Suprapubic skin (tissue), 4 donors: ENCODE measurements around the gene ATP1A2. TPM values are rescaled to one million over a fixed set of nuclear protein-coding genes. Genes with fewer than 3 reads are reported as not detected.

Experiments
- DNase-seq, 2 donors: peaks; one replicate each; pipeline ENCODE4 v3.0.0-alpha.2; 2019; ENCODE audit warnings: low spot score in 2 of 2
- H3K27ac ChIP-seq: fragments of 200-600 bp; sonication (generic); one replicate; pipeline ENCODE4 v1.5.1; 2019
- H3K27me3 ChIP-seq: fragments of 200-600 bp; sonication (generic); one replicate; pipeline ENCODE4 v1.5.1; 2019
- H3K36me3 ChIP-seq: fragments of 200-600 bp; sonication (generic); one replicate; pipeline ENCODE4 v1.5.1; 2019
- H3K4me1 ChIP-seq: fragments of 200-600 bp; sonication (generic); one replicate; pipeline ENCODE4 v1.5.1; 2019
- H3K4me3 ChIP-seq: fragments of 200-600 bp; sonication (generic); one replicate; pipeline ENCODE4 v1.5.1; 2019; ENCODE audit warnings: mild to moderate bottlenecking
- H3K9me3 ChIP-seq: fragments of 200-600 bp; sonication (generic); one replicate; pipeline ENCODE4 v1.5.1; 2019
- EP300 ChIP-seq: sonication (generic); formaldehyde crosslinking; IDR thresholded peaks from one replicate; pipeline ENCODE4 v1.6.1; 2017; ENCODE audit warnings: antibody characterized with exemption
- POLR2A ChIP-seq, 2 donors: fragments of 450-650 bp; IDR thresholded peaks; one replicate each; pipeline ENCODE4 v1.6.1; 2017; ENCODE audit warnings: antibody characterized with exemption in 2 of 2, mild to moderate bottlenecking in 2 of 2, moderate library complexity in 2 of 2
- POLR2AphosphoS5 ChIP-seq, 3 donors: sonication (generic); formaldehyde crosslinking; IDR thresholded peaks; one replicate each; pipeline ENCODE4 v1.6.1; 2017; ENCODE audit warnings: antibody characterized with exemption in 3 of 3
- WGBS: methylation state at CpG from one replicate; pipeline ENCODE4 v1.1.5; 2018; 5-methylcytosine and 5-hydroxymethylcytosine counted together
- total RNA-seq, 4 donors: library from RNA; depleted of rRNA; stranded (reverse); fragments of >200 nt; gene quantifications; one replicate each; pipeline ENCODE4 v1.1.0, GENCODE V29; 2016
- TF ChIP-seq, protein P1 (sequence below), 2 donors: fragments of 200-600 bp in 1 of 2; fragments of 450-650 bp in 1 of 2; sonication (generic) in 1 of 2; IDR thresholded peaks; one replicate each; pipeline ENCODE4 v1.5.1; 2016 to 2019; ENCODE audit warnings: antibody characterized with exemption in 2 of 2, mild to moderate bottlenecking in 1 of 2, moderate library complexity in 1 of 2

The ATP1A2 gene
- total RNA-seq = 1 to 10 TPM; 4.2 to 6.9 (median 4.8) TPM

DNA sequence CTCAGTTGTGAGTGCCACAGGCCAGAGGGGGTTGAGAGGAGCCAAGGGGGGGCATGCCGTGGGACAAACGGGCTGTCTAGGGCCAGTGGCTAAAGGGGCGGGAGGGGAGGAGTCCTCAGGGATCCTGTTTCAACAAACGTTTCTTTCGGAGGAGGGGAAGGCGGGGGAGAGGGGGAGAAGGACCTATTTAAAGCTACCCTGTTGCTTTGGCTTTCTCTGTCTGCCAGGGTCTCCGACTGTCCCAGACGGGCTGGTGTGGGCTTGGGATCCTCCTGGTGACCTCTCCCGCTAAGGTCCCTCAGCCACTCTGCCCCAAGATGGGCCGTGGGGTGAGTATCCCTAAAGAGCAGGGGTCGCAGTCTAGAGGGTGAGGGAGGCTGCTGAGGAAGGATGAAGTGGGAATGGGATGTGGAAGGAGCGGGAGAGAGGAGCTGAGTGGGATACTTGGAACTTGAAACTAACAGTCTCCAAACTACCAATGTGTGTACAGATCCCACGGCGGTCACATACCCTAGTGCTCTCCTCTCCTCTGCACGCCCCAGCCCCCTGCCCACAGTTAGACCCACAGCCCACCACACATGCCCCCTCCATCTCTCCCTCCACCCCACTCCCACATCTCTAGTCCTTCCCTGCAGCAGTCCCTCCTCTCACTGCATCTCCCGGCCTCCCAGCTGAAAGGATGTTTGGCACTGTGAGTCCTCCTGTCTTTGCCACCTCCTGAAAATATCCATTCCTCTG is at the start of gene ATP1A2:
TSS of gene ATP1A2 (plus strand) at position 215 of the 738 bp plus-strand sequence. CDS start at position 318, 103 bp downstream.
- H3K27me3 ChIP-seq = peaks cover 18% of the 10 kb centered on the region
- H3K4me3 ChIP-seq = peak within 1 kb of the TSS; percentile 9
- no peaks in the 10 kb centered on the region for H3K9me3 ChIP-seq
- no peaks in the 10 kb centered on the region for H3K36me3 ChIP-seq
- TF ChIP-seq POLR2AphosphoS5 (IDR thresholded peaks at IDR 0.05) = no peak
- no peak for TF ChIP-seq POLR2A (IDR thresholded peaks at IDR 0.05)
- TF ChIP-seq EP300 = no peak
- TF ChIP-seq, protein P1, sequence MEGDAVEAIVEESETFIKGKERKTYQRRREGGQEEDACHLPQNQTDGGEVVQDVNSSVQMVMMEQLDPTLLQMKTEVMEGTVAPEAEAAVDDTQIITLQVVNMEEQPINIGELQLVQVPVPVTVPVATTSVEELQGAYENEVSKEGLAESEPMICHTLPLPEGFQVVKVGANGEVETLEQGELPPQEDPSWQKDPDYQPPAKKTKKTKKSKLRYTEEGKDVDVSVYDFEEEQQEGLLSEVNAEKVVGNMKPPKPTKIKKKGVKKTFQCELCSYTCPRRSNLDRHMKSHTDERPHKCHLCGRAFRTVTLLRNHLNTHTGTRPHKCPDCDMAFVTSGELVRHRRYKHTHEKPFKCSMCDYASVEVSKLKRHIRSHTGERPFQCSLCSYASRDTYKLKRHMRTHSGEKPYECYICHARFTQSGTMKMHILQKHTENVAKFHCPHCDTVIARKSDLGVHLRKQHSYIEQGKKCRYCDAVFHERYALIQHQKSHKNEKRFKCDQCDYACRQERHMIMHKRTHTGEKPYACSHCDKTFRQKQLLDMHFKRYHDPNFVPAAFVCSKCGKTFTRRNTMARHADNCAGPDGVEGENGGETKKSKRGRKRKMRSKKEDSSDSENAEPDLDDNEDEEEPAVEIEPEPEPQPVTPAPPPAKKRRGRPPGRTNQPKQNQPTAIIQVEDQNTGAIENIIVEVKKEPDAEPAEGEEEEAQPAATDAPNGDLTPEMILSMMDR (IDR thresholded peaks at IDR 0.05) = no peak
- no peak for DNase-seq
- H3K27ac ChIP-seq = no peak within 1 kb of the TSS
- WGBS = 49% methylated on average over 16 of the region's 16 CpGs
- H3K4me1 ChIP-seq = peaks cover 20% of the 10 kb centered on the region

DNA sequence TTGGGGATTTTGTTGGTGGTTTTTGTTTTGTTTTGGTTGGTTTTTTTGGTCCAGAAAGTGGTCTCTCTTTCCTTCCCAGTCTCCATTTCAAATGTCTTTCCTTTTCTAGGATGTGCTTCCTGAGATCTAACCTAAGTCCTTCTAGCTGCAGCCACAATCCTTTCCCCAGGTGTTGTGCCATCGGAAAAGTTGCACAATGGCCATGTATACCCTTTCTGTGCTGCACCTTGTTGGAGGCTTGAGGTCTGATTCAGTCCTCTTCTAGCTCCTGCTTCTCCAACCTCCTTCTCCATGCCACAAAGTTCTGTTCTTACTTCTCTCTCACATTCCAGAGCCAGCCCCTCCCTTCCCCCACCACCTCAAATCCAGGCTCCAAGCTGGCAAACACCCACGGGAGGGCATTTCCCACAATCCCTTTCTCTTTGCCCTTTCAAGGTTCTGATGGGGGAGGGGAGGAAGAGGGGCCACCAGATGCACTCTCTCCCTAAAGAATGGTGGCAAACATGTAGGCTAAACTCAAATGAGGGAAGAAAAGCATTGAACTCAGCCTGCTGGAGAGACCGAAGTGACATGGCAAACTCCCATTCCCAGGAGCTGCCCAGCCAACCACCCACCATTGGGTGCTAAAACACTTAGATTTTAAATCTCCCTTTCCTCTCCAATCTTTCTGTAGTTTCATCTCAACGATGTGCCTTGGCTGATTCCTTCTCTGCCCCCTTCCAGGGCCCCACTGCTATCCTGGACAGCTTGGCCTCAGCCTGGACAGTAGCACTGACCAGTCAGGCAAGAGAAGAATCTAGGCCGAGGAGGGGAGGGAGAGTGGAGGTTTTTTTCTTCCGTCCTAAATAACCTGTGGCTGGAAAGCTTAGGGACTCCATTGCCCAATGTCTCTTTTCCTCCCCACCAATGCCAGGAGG is 48.5 kb upstream of the ATP1A2 start:
- TF ChIP-seq POLR2A (IDR thresholded peaks at IDR 0.05) (no peak), EP300 (no peak), POLR2AphosphoS5 (IDR thresholded peaks at IDR 0.05) (no peak)
- TF ChIP-seq, protein P1 (IDR thresholded peaks at IDR 0.05) = no peak
- Histone ChIP-seq H3K9me3 (no peaks in the 10 kb centered on the region), H3K36me3 (no peaks in the 10 kb centered on the region), H3K27ac (no peak overlapping the region), H3K27me3 (peaks cover 18% of the 10 kb centered on the region), H3K4me3 (no peak overlapping the region), H3K4me1 (peaks cover 14% of the 10 kb centered on the region)
- 64% methylated on average over 6 of the region's 6 CpGs for WGBS
- no peak for DNase-seq

DNA sequence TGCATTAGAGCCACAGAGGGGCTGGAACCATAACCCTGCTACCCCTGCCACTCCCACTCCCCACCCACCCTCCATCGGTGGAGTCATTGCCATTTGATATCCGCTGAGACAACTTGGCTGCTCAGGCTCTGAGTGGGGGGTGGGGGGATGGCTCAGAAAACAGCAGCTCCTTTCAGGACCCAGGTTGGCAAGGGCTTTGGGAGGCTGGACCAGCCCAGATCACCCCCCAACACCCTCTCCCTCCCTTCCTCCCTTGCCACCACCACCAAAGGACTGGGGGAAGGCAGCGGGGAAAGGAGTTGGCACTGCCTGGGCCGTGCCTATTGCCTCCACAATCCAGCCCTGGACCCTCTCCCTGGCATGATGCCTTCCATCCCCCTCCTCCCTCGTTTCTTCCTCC is 47.3 kb upstream of the ATP1A2 start:
- no peak for DNase-seq
- TF ChIP-seq POLR2AphosphoS5 (IDR thresholded peaks at IDR 0.05) (no peak), POLR2A (IDR thresholded peaks at IDR 0.05) (no peak), EP300 (no peak)
- TF ChIP-seq, protein P1 (IDR thresholded peaks at IDR 0.05) = no peak
- H3K9me3 ChIP-seq = no peaks in the 10 kb centered on the region
- no peaks in the 10 kb centered on the region for H3K36me3 ChIP-seq
- peaks cover 14% of the 10 kb centered on the region for H3K4me1 ChIP-seq
- WGBS = 80% methylated on average over 5 of the region's 5 CpGs
- H3K27ac ChIP-seq = no peak overlapping the region
- H3K4me3 ChIP-seq = no peak overlapping the region
- H3K27me3 ChIP-seq = peaks cover 15% of the 10 kb centered on the region

DNA sequence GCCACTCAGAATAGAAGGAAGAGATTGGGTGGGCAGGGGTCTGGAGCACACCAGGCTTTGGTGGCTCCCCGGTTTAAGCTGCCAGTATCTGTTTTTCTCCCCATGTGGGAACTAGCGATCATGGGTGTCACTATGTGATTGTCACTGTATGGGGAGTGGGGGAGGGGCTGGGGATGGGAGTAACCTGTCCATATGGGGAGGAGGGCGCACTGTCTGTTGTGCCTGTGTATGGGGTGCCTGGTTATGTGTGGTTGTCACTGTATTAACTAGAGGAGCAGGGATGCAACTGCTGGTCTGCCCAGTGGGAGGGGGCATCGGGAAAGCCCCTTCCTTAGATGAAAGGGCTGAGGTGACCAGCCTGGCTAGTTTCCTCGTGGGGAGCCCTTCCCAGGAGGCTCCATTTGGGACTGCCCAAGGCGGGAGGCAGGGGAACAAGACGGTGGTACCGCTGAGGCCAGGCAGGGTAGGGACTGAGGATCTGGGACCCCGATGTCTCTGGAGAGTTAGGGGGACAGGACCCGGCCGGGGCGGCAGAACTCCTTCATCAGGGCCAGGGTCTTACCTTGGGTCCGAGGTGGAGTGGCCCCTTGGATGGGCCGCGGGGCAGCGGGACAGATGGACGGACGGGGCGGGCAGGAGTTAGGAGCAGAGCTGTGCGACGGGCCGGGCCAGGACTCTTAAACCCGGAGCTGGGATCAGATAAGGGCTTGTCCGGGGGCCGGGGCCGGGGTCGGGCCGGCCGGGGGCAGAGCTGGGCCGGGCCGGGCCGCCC is 45.9 kb upstream of the ATP1A2 start, which contains the start of gene KCNJ10:
TSS of gene KCNJ10 (minus strand) at position 701 of the 772 bp plus-strand sequence. CDS start 27,628 bp downstream, outside the sequence.
- Histone ChIP-seq H3K27me3 (peaks cover 15% of the 10 kb centered on the region), H3K36me3 (no peaks in the 10 kb centered on the region), H3K4me1 (peaks cover 14% of the 10 kb centered on the region), H3K9me3 (no peaks in the 10 kb centered on the region), H3K27ac (no peak within 1 kb of the TSS), H3K4me3 (peak within 1 kb of the TSS; percentile 51)
- 15% methylated on average over 28 of the region's 32 CpGs for WGBS
- no peak for TF ChIP-seq POLR2AphosphoS5 (IDR thresholded peaks at IDR 0.05)
- no peak for DNase-seq
